Caco-2 (cell line): ENCODE results near the gene FRK. TPM values are rescaled to one million over a fixed set of nuclear protein-coding genes. Genes with fewer than 3 reads are reported as not detected.
A peak's percentile ranks its signal among the peaks of the same experiment; 100 is the strongest.
"Not testable (repeated sequence)": the region's sequence is repeated elsewhere in the genome, so short reads cannot be mapped to it uniquely, and the experiment has no call there.

ENCODE experiments used
- BruUV-seq: library from RNA; stranded (reverse); fragments of 400-500 nt; replicated peaks from 2 replicates; lab custom pipeline; 2021; lab: Mats Ljungman, UMichigan
- CTCF ChIA-PET: fragments of 300-600 bp; sonication (Branson Sonifier 250); formaldehyde crosslinking; loops from one replicate; lab custom pipeline; 2022; ENCODE audit warnings: antibody characterized with exemption; lab: Charles Lee
- POLR2A ChIA-PET: fragments of 300-600 bp; sonication (Branson Sonifier 250); formaldehyde crosslinking; loops from one replicate; lab custom pipeline; 2022; ENCODE audit warnings: antibody characterized with exemption; lab: Charles Lee
- DNase-seq, 2 experiments: peaks; one replicate each; pipeline versions ENCODE4 v3.0.0 to v3.0.0-alpha.2; 2020 to 2022
- H3K27me3 ChIP-seq: replicated peaks from 2 replicates; pipeline ENCODE4 v1.6.0; 2011; ENCODE audit warnings: low read length; ENCODE audit not compliant: control insufficient read depth, insufficient read depth
- H3K36me3 ChIP-seq: 2 replicates; pipeline ENCODE4 v1.5.1; 2011; ENCODE audit warnings: low read length; ENCODE audit not compliant: control insufficient read depth, insufficient read depth
- H3K4me1 ChIP-seq: fragments of 250-450 bp; sonication (Bioruptor Pico); 2 replicates; pipeline ENCODE4 v1.5.1; 2020; ENCODE audit warnings: mild to moderate bottlenecking
- H3K4me3 ChIP-seq: 2 replicates; pipeline ENCODE4 v1.5.1; 2011; ENCODE audit warnings: low read depth, mild to moderate bottlenecking, control low read depth, low read length
- H3K9me3 ChIP-seq: fragments of 250-450 bp; sonication (Bioruptor Pico); 2 replicates; pipeline ENCODE4 v1.5.1; 2020; ENCODE audit warnings: mild to moderate bottlenecking, moderate library complexity
- H3K27ac Mint-ChIP-seq: one replicate; pipeline ENCODE4 v1.8.0; 2022; ENCODE audit warnings: mixed read lengths; ENCODE audit not compliant: unreplicated experiment
- H3K27me3 Mint-ChIP-seq: one replicate; pipeline ENCODE4 v1.8.0; 2022; ENCODE audit warnings: mixed read lengths; ENCODE audit not compliant: insufficient read depth, unreplicated experiment
- H3K36me3 Mint-ChIP-seq: one replicate; pipeline ENCODE4 v1.8.0; 2022; ENCODE audit warnings: mild to moderate bottlenecking, mixed read lengths; ENCODE audit not compliant: insufficient read depth, unreplicated experiment
- H3K4me1 Mint-ChIP-seq: one replicate; pipeline ENCODE4 v1.8.0; 2022; ENCODE audit warnings: low read depth, mixed read lengths; ENCODE audit not compliant: unreplicated experiment
- H3K4me3 Mint-ChIP-seq: one replicate; pipeline ENCODE4 v1.8.0; 2022; ENCODE audit warnings: mild to moderate bottlenecking, moderate library complexity, mixed read lengths; ENCODE audit not compliant: unreplicated experiment
- H3K9me3 Mint-ChIP-seq: one replicate; pipeline ENCODE4 v1.8.0; 2022; ENCODE audit warnings: mixed read lengths; ENCODE audit not compliant: unreplicated experiment
- intact Hi-C: fragments of 100-400 bp; cut with micrococcal nuclease; formaldehyde crosslinking; loops from one replicate; pipeline ENCODE4 v1.10.0; 2022; ENCODE audit not compliant: unreplicated experiment
- total RNA-seq: library from RNA; stranded (reverse); gene quantifications from 2 replicates; pipeline ENCODE4 v1.2.3, GENCODE V29; 2022
- TF ChIP-seq, protein P1 (sequence below), 2 experiments: fragments of 200-600 bp in 1 of 2; IDR thresholded peaks; 1 replicate in 1 of 2; 2 replicates in 1 of 2; pipeline versions ENCODE4 v1.5.1 to v1.8.0; 2011 to 2022; ENCODE audit warnings: antibody characterized with exemption in 1 of 2, control low read depth in 1 of 2, inconsistent platforms in 1 of 2, low read depth in 1 of 2, low read length in 1 of 2, mild to moderate bottlenecking in 1 of 2, moderate library complexity in 1 of 2; ENCODE audit not compliant: insufficient read depth in 1 of 2, severe bottlenecking in 1 of 2, unreplicated experiment in 1 of 2

The FRK gene
- total RNA-seq, 1 experiment from 2014 or later, result 7.3 TPM

DNA sequence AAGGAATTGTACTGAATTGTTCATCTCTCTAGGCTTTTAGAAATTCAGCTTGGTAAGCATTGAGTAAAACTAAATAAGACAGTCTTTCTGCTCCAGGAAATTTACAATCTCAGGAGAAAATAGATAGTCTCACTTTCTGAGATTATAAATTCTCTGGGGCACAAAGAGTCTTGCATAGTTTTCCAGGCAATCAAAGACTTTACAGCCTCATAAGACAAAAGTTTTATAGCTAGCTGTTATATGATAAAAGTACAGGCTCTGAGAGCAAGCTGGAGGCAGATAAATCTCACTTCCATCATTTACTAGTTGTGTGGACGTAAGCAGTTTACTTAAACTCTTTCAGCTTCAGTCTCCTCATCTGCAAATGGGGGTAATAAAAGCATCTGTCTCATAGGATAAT is 11.4 kb downstream of the FRK start:
- TF ChIP-seq, protein P1, sequence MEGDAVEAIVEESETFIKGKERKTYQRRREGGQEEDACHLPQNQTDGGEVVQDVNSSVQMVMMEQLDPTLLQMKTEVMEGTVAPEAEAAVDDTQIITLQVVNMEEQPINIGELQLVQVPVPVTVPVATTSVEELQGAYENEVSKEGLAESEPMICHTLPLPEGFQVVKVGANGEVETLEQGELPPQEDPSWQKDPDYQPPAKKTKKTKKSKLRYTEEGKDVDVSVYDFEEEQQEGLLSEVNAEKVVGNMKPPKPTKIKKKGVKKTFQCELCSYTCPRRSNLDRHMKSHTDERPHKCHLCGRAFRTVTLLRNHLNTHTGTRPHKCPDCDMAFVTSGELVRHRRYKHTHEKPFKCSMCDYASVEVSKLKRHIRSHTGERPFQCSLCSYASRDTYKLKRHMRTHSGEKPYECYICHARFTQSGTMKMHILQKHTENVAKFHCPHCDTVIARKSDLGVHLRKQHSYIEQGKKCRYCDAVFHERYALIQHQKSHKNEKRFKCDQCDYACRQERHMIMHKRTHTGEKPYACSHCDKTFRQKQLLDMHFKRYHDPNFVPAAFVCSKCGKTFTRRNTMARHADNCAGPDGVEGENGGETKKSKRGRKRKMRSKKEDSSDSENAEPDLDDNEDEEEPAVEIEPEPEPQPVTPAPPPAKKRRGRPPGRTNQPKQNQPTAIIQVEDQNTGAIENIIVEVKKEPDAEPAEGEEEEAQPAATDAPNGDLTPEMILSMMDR (IDR thresholded peaks at IDR 0.05; ENCODE audit: insufficient read depth in 1 of 2, low read depth in 1 of 2, low read length in 1 of 2, severe bottlenecking in 1 of 2, unreplicated experiment in 1 of 2), result no peak
- intact Hi-C loops, result no loop called here
- no peaks in the 10 kb centered on the region for H3K9me3 ChIP-seq
- H3K4me1 ChIP-seq, result 0 out of 2 replicates have a peak, but pooled peaks cover 4% of the 10 kb centered on the region
- no TSS peak for BruUV-seq
- ChIA-PET CTCF (no interaction called here), POLR2A (no interaction called here)
- no peak overlapping the region for H3K27ac Mint-ChIP-seq
- peaks cover 2% of the 10 kb centered on the region for H3K36me3 Mint-ChIP-seq
- no peaks in the 10 kb centered on the region for H3K9me3 Mint-ChIP-seq
- no peaks in the 10 kb centered on the region for H3K27me3 Mint-ChIP-seq
- H3K4me3 ChIP-seq, result no peak overlapping the region
- H3K4me3 Mint-ChIP-seq, result no peak overlapping the region
- no peaks in the 10 kb centered on the region for H3K36me3 ChIP-seq
- peaks cover 11% of the 10 kb centered on the region for H3K4me1 Mint-ChIP-seq
- H3K27me3 ChIP-seq, result no peaks in the 10 kb centered on the region
- no peak for DNase-seq

DNA sequence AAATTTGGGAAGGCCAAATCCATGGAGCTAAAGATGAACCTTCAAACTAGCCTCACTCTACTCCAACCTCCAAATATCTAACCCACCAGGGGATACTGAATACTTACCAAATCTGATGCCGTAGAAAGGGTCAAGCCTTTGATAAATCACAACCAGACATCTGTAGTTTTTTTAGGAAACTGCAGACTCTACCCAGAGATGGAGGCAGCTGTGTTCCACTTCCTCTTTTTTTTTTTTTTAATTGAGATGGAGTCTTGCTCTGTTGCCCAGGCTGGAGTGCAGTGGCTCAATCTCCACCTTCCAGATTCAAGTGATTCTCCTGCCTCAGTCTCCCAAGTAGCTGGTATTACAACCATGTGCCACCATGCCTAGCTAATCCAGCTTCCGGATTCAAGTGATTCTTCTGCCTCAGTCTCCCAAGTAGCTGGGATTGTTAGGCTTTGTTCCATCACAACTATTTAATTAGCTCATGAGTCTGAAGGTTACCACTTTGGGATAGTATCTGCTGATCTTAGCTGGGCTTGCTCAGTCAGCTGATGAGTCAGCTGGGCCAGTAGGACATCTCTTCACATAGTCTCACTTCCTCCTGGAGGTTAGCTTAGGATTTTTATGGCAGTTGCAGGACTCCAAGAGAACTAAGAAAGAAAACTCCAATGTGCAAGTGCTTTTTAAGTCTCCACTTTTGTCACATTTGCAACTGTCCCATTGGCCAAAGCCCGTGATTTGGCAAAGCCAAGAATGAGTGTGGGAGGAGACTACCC is 13.3 kb downstream of the FRK start:
- Mint-ChIP-seq H3K36me3 (peaks cover 5% of the 10 kb centered on the region), H3K9me3 (no peaks in the 10 kb centered on the region), H3K4me3 (no peak overlapping the region), H3K4me1 (peaks cover 30% of the 10 kb centered on the region), H3K27me3 (no peaks in the 10 kb centered on the region), H3K27ac (no peak overlapping the region)
- intact Hi-C loops, result no loop called here
- BruUV-seq, result no TSS peak
- ChIA-PET POLR2A (no interaction called here), CTCF (interaction anchor here (0.7 to 0.8 kb wide), 2 partner anchors 13 to 35 kb away, joined by 3 to 4 read pairs; partner anchors contain the start of gene FRK)
- Histone ChIP-seq H3K4me1 (peaks cover 7% of the 10 kb centered on the region; the same call in 1 of the 2 replicates), H3K36me3 (no peaks in the 10 kb centered on the region), H3K27me3 (no peaks in the 10 kb centered on the region), H3K4me3 (no peak overlapping the region), H3K9me3 (no peaks in the 10 kb centered on the region)
- TF ChIP-seq, protein P1 (IDR thresholded peaks at IDR 0.05; ENCODE audit: insufficient read depth in 1 of 2, low read depth in 1 of 2, low read length in 1 of 2, severe bottlenecking in 1 of 2, unreplicated experiment in 1 of 2), result no peak
- peak in 1 of 2 experiments; percentile 13 for DNase-seq

DNA sequence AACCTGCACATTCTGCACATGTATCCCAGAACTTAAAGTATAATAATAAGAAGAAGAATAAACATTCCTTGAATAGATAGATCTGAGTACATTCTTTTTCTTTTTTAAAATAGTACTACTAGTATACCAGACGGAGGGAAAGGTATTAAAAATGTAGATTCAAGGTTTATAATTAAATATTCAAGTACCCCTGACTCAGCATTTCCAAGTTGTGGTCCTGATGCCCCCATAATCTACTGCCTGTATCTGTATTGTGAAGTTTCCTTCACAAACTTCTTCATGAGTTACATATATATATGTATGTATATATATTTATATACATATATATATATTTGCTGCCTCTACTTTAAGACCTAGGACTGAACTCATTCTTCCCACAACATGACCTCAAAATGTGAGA is 14.0 kb downstream of the FRK start:
- ChIA-PET POLR2A (no interaction called here), CTCF (no interaction called here)
- Histone ChIP-seq H3K9me3 (no peaks in the 10 kb centered on the region), H3K4me1 (peaks cover 7% of the 10 kb centered on the region; the same call in 1 of the 2 replicates), H3K27me3 (no peaks in the 10 kb centered on the region), H3K36me3 (no peaks in the 10 kb centered on the region), H3K4me3 (no peak overlapping the region)
- Mint-ChIP-seq H3K9me3 (no peaks in the 10 kb centered on the region), H3K4me1 (peaks cover 31% of the 10 kb centered on the region), H3K4me3 (no peak overlapping the region), H3K27me3 (no peaks in the 10 kb centered on the region), H3K36me3 (peaks cover 5% of the 10 kb centered on the region), H3K27ac (no peak overlapping the region)
- no TSS peak for BruUV-seq
- TF ChIP-seq, protein P1 (IDR thresholded peaks at IDR 0.05; ENCODE audit: insufficient read depth in 1 of 2, low read depth in 1 of 2, low read length in 1 of 2, severe bottlenecking in 1 of 2, unreplicated experiment in 1 of 2), result no peak
- DNase-seq, result no peak
- intact Hi-C loops, result no loop called here

DNA sequence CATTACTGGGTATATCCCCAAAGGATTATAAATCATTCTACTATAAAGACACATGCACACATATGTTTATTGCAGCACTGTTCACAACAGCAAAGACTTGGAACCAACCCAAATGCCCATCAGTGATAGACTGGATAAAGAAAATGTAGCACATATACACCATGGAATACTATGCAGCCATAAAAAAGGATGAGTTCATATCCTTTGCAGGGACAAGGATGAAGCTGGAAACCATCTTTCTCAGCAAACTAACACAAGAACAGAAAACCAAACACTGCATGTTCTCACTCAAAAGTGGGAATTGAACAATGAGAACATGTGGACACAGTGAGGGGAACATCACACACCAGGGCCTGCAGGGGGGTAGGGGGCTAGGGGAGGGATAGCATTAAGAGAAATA is 14.4 kb downstream of the FRK start:
- intact Hi-C loops, CTCF ChIA-PET, H3K36me3 Mint-ChIP-seq, H3K27ac Mint-ChIP-seq, H3K27me3 Mint-ChIP-seq, H3K9me3 ChIP-seq, DNase-seq, H3K27me3 ChIP-seq, H3K4me3 Mint-ChIP-seq, H3K4me3 ChIP-seq, POLR2A ChIA-PET, H3K36me3 ChIP-seq, BruUV-seq, H3K9me3 Mint-ChIP-seq, H3K4me1 ChIP-seq: not testable (repeated sequence)
- H3K4me1 Mint-ChIP-seq, result peaks cover 31% of the 10 kb centered on the region
